T-cell (primary cell): Measurements from ENCODE around the gene OTOP3. TPM values are rescaled to one million over a fixed set of nuclear protein-coding genes. Genes with fewer than 3 reads are reported as not detected.

Source experiments
- ATAC-seq, 4 experiments: fragments of 200-7000 bp in 3 of 4; fragments of 150-1000 bp in 1 of 4; cut with Tn5 transposase; replicated peaks in 1 of 4; 1 replicate in 3 of 4; 2 replicates in 1 of 4; pipeline ENCODE4 v1.10.0; 2021; ENCODE audit warnings: moderate library complexity in 3 of 4, mild to moderate bottlenecking in 2 of 4, moderate number of reproducible peaks in 1 of 4
- CTCF ChIA-PET, 2 donors: fragments of 300-600 bp; sonication (Branson Sonifier 250); formaldehyde crosslinking; loops; one replicate each; lab custom pipeline; 2022; ENCODE audit warnings: antibody characterized with exemption in 2 of 2; lab: Charles Lee
- POLR2A ChIA-PET, 2 donors: fragments of 300-600 bp; sonication (Branson Sonifier 250); formaldehyde crosslinking; loops; one replicate each; lab custom pipeline; 2022; ENCODE audit warnings: antibody characterized with exemption in 2 of 2; lab: Charles Lee
- DNase-seq, 35 experiments: peaks; one replicate each; pipeline versions ENCODE4 v3.0.0 to v3.0.0-alpha.2; 2013 to 2023
- H3K27ac ChIP-seq: one replicate; pipeline ENCODE4 v1.5.1; 2013; ENCODE audit warnings: low read length
- H3K27me3 ChIP-seq, 2 experiments: replicated peaks in 1 of 2; 1 replicate in 1 of 2; 2 replicates in 1 of 2; pipeline versions ENCODE4 v1.6.1 to v1.7.0; 2013; ENCODE audit warnings: low read length in 1 of 2, mixed read lengths in 1 of 2; ENCODE audit not compliant: control insufficient read depth in 2 of 2, insufficient read depth in 2 of 2; ENCODE audit errors: extremely low read depth in 1 of 2
- H3K36me3 ChIP-seq, 2 donors: 1 replicate in 1 of 2; 2 replicates in 1 of 2; pipeline versions ENCODE4 v1.6.1 to v1.7.0; 2013; ENCODE audit warnings: low read length in 1 of 2; ENCODE audit not compliant: control insufficient read depth in 2 of 2, insufficient read depth in 1 of 2; ENCODE audit errors: extremely low read depth in 1 of 2
- H3K4me1 ChIP-seq, 2 experiments: 1 replicate in 1 of 2; 2 replicates in 1 of 2; pipeline versions ENCODE4 v1.6.1 to v1.7.0; 2013; ENCODE audit warnings: low read length in 2 of 2, mixed read lengths in 1 of 2; ENCODE audit not compliant: insufficient read depth in 2 of 2, control insufficient read depth in 1 of 2; ENCODE audit errors: extremely low read depth in 1 of 2
- H3K4me3 ChIP-seq, 2 donors: 1 replicate in 1 of 2; 2 replicates in 1 of 2; pipeline versions ENCODE4 v1.5.1 to v1.7.0; 2013; ENCODE audit warnings: mild to moderate bottlenecking in 2 of 2, low read length in 1 of 2, moderate library complexity in 1 of 2; ENCODE audit not compliant: control insufficient read depth in 1 of 2; ENCODE audit errors: extremely low read depth in 1 of 2
- H3K9me3 ChIP-seq: 2 replicates; pipeline ENCODE4 v1.7.0; 2013
- H3K27ac Mint-ChIP-seq, 2 donors: one replicate each; pipeline ENCODE4 v1.8.0; 2020 to 2021; ENCODE audit warnings: mild to moderate bottlenecking in 2 of 2, mixed read lengths in 2 of 2
- H3K27me3 Mint-ChIP-seq, 2 donors: one replicate each; pipeline ENCODE4 v1.8.0; 2021 to 2022; ENCODE audit warnings: mixed read lengths in 2 of 2
- H3K36me3 Mint-ChIP-seq: one replicate; pipeline ENCODE4 v1.8.0; 2021; ENCODE audit warnings: mixed read lengths
- H3K4me1 Mint-ChIP-seq, 3 donors: one replicate each; pipeline ENCODE4 v1.8.0; 2020 to 2022; ENCODE audit warnings: mixed read lengths in 3 of 3, mild to moderate bottlenecking in 1 of 3
- H3K4me3 Mint-ChIP-seq, 3 donors: one replicate each; pipeline ENCODE4 v1.8.0; 2020 to 2022; ENCODE audit warnings: mild to moderate bottlenecking in 3 of 3, mixed read lengths in 3 of 3, moderate library complexity in 3 of 3
- H3K9me3 Mint-ChIP-seq, 3 donors: one replicate each; pipeline ENCODE4 v1.8.0; 2020 to 2022; ENCODE audit warnings: mixed read lengths in 3 of 3
- WGBS: methylation state at CpG from one replicate; pipeline ENCODE4 v1.1.5; 2013; ENCODE audit warnings: missing lambda C conversion rate; ENCODE audit not compliant: insufficient coverage; 5-methylcytosine and 5-hydroxymethylcytosine counted together
- total RNA-seq, 35 experiments: library from RNA in 6 of 35; stranded (reverse) in 6 of 35; fragments of 120-200 nt in 1 of 35; gene quantifications; one replicate each; pipeline versions ENCODE4 v1.2.1 to v1.2.4 and lab custom pipeline; 2013 to 2026

The OTOP3 gene
- total RNA-seq, 5 donors from 2014 or later (not counting 1 experiment from before 2014, with no cell fraction given): not detected

GRCh38 chr17:74937064-74938051 is 1.7 kb downstream of the OTOP3 start:
- no peak overlapping the region for H3K4me3 Mint-ChIP-seq
- no peaks in the 10 kb centered on the region for H3K9me3 Mint-ChIP-seq
- no peak overlapping the region for H3K27ac Mint-ChIP-seq
- Histone ChIP-seq H3K36me3 (no peaks in the 10 kb centered on the region), H3K9me3 (no peaks in the 10 kb centered on the region), H3K4me1 (peaks cover 0 to 4% of the 10 kb centered on the region in 2 experiments), H3K27ac (no peak overlapping the region), H3K27me3 (peaks cover 7 to 88% of the 10 kb centered on the region in 2 experiments), H3K4me3 (no peak overlapping the region)
- DNase-seq (no peak), ATAC-seq (no peak)
- no peaks in the 10 kb centered on the region for H3K36me3 Mint-ChIP-seq
- ChIA-PET CTCF (no interaction called here), POLR2A (no interaction called here)
- peaks cover 0 to 8% (median 0%) of the 10 kb centered on the region in 3 donors for H3K4me1 Mint-ChIP-seq
- 41% methylated on average over 6 of the region's 11 CpGs for WGBS
- peaks cover 42 to 70% of the 10 kb centered on the region in 2 donors for H3K27me3 Mint-ChIP-seq

- Mint-ChIP-seq H3K4me1 (peaks cover 0 to 8% (median 0%) of the 10 kb centered on the region in 3 donors), H3K36me3 (no peaks in the 10 kb centered on the region), H3K9me3 (no peaks in the 10 kb centered on the region), H3K4me3 (no peak overlapping the region), H3K27me3 (peaks cover 39 to 67% of the 10 kb centered on the region in 2 donors), H3K27ac (no peak overlapping the region)
- Histone ChIP-seq H3K4me3 (no peak overlapping the region), H3K27ac (no peak overlapping the region), H3K9me3 (no peaks in the 10 kb centered on the region), H3K27me3 (peaks cover 7 to 82% of the 10 kb centered on the region in 2 experiments), H3K36me3 (no peaks in the 10 kb centered on the region), H3K4me1 (peaks cover 0 to 4% of the 10 kb centered on the region in 2 experiments)
- no peak for ATAC-seq
- no peak for DNase-seq
- POLR2A ChIA-PET: no interaction called here
- CTCF ChIA-PET: no interaction called here
- 70% methylated on average over 8 of the region's 8 CpGs for whole genome bisulfite sequencing
These were observed 2.7 kb downstream of the OTOP3 start for GRCh38 chr17:74938194-74938950.

- CTCF ChIA-PET: interaction anchor here in 1 of 2 donors (0.6 kb wide), 2 partner anchors 86 to 226 kb away, joined by 3 to 6 read pairs; no protein-coding TSS in a partner anchor
- no CpG with 5 or more reads among the region's 8 CpGs for WGBS
- no peaks in the 10 kb centered on the region for H3K9me3 Mint-ChIP-seq
- ATAC-seq (no peak), DNase-seq (no peak)
- Histone ChIP-seq H3K36me3 (no peaks in the 10 kb centered on the region), H3K4me1 (peaks cover 0 to 4% of the 10 kb centered on the region in 2 experiments), H3K4me3 (no peak overlapping the region), H3K27ac (no peak overlapping the region), H3K27me3 (peaks cover 9 to 81% of the 10 kb centered on the region in 2 experiments), H3K9me3 (no peaks in the 10 kb centered on the region)
- H3K4me3 Mint-ChIP-seq: no peak overlapping the region
- H3K27ac Mint-ChIP-seq: no peak overlapping the region
- POLR2A ChIA-PET: no interaction called here
- peaks cover 38 to 60% of the 10 kb centered on the region in 2 donors for H3K27me3 Mint-ChIP-seq
- peaks cover 0 to 8% (median 0%) of the 10 kb centered on the region in 3 donors for H3K4me1 Mint-ChIP-seq
- H3K36me3 Mint-ChIP-seq: no peaks in the 10 kb centered on the region
These were observed 3.8 kb downstream of the OTOP3 start for GRCh38 chr17:74939534-74939933.

- ATAC-seq: no peak
- Mint-ChIP-seq H3K36me3 (no peaks in the 10 kb centered on the region), H3K4me1 (peaks cover 0 to 8% (median 0%) of the 10 kb centered on the region in 3 donors), H3K27ac (no peak overlapping the region), H3K4me3 (no peak overlapping the region), H3K9me3 (no peaks in the 10 kb centered on the region), H3K27me3 (peaks cover 36 to 50% of the 10 kb centered on the region in 2 donors)
- no peak overlapping the region for H3K27ac ChIP-seq
- H3K36me3 ChIP-seq: no peaks in the 10 kb centered on the region
- no peak overlapping the region for H3K4me3 ChIP-seq
- no peaks in the 10 kb centered on the region for H3K4me1 ChIP-seq
- POLR2A ChIA-PET: no interaction called here
- H3K9me3 ChIP-seq: no peaks in the 10 kb centered on the region
- WGBS: 80% methylated on average over 15 of the region's 21 CpGs
- CTCF ChIA-PET: no interaction called here
- DNase-seq: no peak
- H3K27me3 ChIP-seq: peaks cover 10 to 67% of the 10 kb centered on the region in 2 experiments
These were observed 5.5 kb downstream of the OTOP3 start for GRCh38 chr17:74941128-74941725.

- Mint-ChIP-seq H3K36me3 (no peaks in the 10 kb centered on the region), H3K4me3 (no peak overlapping the region), H3K4me1 (peaks cover 0 to 7% (median 0%) of the 10 kb centered on the region in 3 donors), H3K27me3 (peaks cover 16 to 24% of the 10 kb centered on the region in 2 donors), H3K9me3 (no peaks in the 10 kb centered on the region), H3K27ac (no peak overlapping the region)
- H3K4me3 ChIP-seq: no peak overlapping the region
- H3K36me3 ChIP-seq: no peaks in the 10 kb centered on the region
- 59% methylated on average over 4 of the region's 13 CpGs for WGBS
- H3K9me3 ChIP-seq: no peaks in the 10 kb centered on the region
- H3K27ac ChIP-seq: no peak overlapping the region
- POLR2A ChIA-PET: no interaction called here
- CTCF ChIA-PET: no interaction called here
- ATAC-seq: no peak
- no peak for DNase-seq
- peaks cover 6 to 52% of the 10 kb centered on the region in 2 experiments for H3K27me3 ChIP-seq
- H3K4me1 ChIP-seq: no peaks in the 10 kb centered on the region
These were observed 8.3 kb downstream of the OTOP3 start for GRCh38 chr17:74943808-74944522.
